Measurements from ENCODE around the gene LRRC56. TPM values are rescaled to one million over a fixed set of nuclear protein-coding genes. Genes with fewer than 3 reads are reported as not detected.

Gene LRRC56
- total RNA-seq, 1 donor from 2014 or later = not detected

DNA sequence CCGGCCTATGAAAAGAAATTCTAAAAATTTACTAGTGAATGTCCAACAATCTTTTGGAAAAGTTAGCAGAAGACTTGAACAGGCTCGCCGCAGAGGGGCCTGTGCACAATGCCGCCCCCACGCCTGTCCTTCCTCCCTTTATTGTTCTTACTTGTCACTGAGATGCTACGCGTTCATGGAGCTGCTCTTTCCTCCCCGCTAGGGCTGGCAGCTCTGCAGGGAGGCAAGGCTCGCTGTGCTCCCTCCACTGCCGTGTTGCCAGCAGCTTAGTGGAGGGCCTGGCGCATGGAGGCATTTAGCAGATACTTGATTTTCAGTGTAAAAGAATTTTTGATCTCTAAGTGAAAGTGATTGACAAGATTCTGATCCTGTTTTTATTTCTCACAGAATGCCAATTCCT lies 53.7 kb downstream of the LRRC56 start:
- Histone ChIP-seq H3K27ac (no peak overlapping the region), H3K4me3 (no peak overlapping the region), H3K4me1 (no peaks in the 10 kb centered on the region), H3K27me3 (no peaks in the 10 kb centered on the region), H3K36me3 (peaks cover 85 to 88% of the 10 kb centered on the region in 2 donors), H3K9me3 (no peaks in the 10 kb centered on the region)
- intact Hi-C loops (cut with DNase I) = no loop called here
- no peak for TF ChIP-seq CTCF (IDR thresholded peaks at IDR 0.05)
- no peak for DNase-seq (ENCODE audit: low spot score in 2 of 2)

- H3K27me3 ChIP-seq = no peaks in the 10 kb centered on the region
- no peaks in the 10 kb centered on the region for H3K4me1 ChIP-seq
- intact Hi-C loops (cut with DNase I) = no loop called here
- H3K27ac ChIP-seq = no peak overlapping the region
- no peaks in the 10 kb centered on the region for H3K9me3 ChIP-seq
- TF ChIP-seq CTCF (IDR thresholded peaks at IDR 0.05) = no peak
- H3K4me3 ChIP-seq = no peak overlapping the region
- H3K36me3 ChIP-seq = peaks cover 88 to 90% of the 10 kb centered on the region in 2 donors
- DNase-seq (ENCODE audit: low spot score in 2 of 2) = no peak
Observed at GRCh38 chr11:592501-592900, 55.2 kb downstream of the LRRC56 start.

DNA sequence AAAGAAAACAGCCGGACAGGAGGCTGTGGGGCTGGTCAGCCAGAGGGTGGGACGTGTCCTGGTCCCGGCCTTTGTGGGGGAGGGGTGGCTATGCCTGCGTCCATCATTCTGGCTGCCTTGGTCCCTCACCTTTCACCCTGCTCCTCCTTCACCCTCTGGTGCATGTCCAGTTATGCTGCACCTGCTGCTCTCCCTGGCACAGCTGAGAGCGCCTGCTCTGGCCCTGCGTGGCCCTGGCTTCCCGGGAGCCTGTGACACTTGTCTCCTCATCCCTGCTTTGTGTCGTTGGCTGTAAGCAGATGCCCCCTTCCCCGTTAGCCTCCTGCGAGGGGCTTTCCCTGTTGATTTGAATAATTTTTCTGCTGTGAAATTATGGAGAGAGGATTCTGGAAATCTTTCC lies 55.6 kb downstream of the LRRC56 start:
- H3K4me3 ChIP-seq = no peak overlapping the region
- no peak for DNase-seq (ENCODE audit: low spot score in 2 of 2)
- intact Hi-C loops (cut with DNase I) = no loop called here
- no peaks in the 10 kb centered on the region for H3K9me3 ChIP-seq
- H3K4me1 ChIP-seq = no peaks in the 10 kb centered on the region
- H3K36me3 ChIP-seq = peaks cover 88 to 90% of the 10 kb centered on the region in 2 donors
- no peaks in the 10 kb centered on the region for H3K27me3 ChIP-seq
- TF ChIP-seq CTCF (IDR thresholded peaks at IDR 0.05) = no peak
- no peak overlapping the region for H3K27ac ChIP-seq

DNA sequence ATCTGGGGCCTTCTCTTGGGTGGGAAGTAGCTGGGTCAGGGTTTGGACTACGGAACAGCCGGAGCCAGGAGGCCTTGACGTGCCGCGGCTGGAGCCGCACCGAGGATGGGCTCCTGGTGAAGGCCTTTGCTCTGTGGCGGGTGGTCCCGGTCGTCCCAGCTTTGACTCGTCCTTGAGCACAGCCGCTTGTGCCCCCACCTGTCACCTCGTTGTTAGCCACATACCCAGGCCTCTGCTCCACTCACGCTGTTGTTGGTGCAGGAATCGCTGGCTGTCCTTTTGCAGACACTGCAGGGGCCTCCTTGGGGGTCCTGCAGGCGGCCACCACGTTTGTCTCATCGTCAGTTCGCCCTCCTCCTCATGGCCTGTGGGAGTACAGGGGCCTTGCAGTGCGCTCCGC lies 56.0 kb downstream of the LRRC56 start:
- Histone ChIP-seq H3K4me3 (no peak overlapping the region), H3K9me3 (no peaks in the 10 kb centered on the region), H3K4me1 (no peaks in the 10 kb centered on the region), H3K36me3 (peaks cover 88 to 90% of the 10 kb centered on the region in 2 donors), H3K27me3 (no peaks in the 10 kb centered on the region), H3K27ac (no peak overlapping the region)
- no peak for DNase-seq (ENCODE audit: low spot score in 2 of 2)
- TF ChIP-seq CTCF (IDR thresholded peaks at IDR 0.05) = no peak
- intact Hi-C loops (cut with DNase I) = no loop called here

DNA sequence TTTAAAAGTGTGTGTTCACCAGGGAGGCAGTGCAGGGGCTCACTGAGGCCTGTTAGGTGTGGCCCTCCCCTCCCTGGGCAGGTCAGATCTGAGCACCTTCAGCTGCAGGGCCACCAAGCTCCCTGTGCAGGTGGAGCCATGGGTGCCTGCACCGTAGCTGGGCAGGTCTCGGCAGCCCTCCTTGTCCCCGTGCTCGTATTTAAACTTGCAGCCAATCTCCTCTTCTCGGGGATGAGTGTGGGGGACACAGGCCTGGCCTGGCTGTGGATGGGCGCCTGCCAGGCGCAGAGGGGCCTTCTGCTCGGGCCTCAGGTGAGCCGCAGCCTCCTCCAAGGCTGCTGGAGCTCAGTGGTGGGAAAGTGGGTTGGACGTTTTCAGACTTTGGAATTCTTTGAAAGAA lies 58.1 kb downstream of the LRRC56 start:
- Histone ChIP-seq H3K4me3 (no peak overlapping the region), H3K27me3 (no peaks in the 10 kb centered on the region), H3K27ac (no peak overlapping the region), H3K4me1 (no peaks in the 10 kb centered on the region), H3K36me3 (peaks cover 86 to 89% of the 10 kb centered on the region in 2 donors), H3K9me3 (no peaks in the 10 kb centered on the region)
- intact Hi-C loops (cut with DNase I) = no loop called here
- no peak for TF ChIP-seq CTCF (IDR thresholded peaks at IDR 0.05)
- DNase-seq (ENCODE audit: low spot score in 2 of 2) = no peak

- no peak for DNase-seq (ENCODE audit: low spot score in 2 of 2)
- intact Hi-C loops (cut with DNase I) = no loop called here
- TF ChIP-seq CTCF (IDR thresholded peaks at IDR 0.05) = no peak
- peaks cover 91 to 92% of the 10 kb centered on the region in 2 donors for H3K36me3 ChIP-seq
- no peak overlapping the region for H3K27ac ChIP-seq
- H3K4me1 ChIP-seq = no peaks in the 10 kb centered on the region
- H3K9me3 ChIP-seq = no peaks in the 10 kb centered on the region
- H3K4me3 ChIP-seq = no peak overlapping the region
- no peaks in the 10 kb centered on the region for H3K27me3 ChIP-seq
Observed at GRCh38 chr11:596374-596773, 59.0 kb downstream of the LRRC56 start.
